Measurements from ENCODE around the gene KANSL1. TPM values are rescaled to one million over a fixed set of nuclear protein-coding genes. Genes with fewer than 3 reads are reported as not detected.

The KANSL1 gene
- polyA plus RNA-seq, 12 donors, result 30.6 to 82.6 (median 41.5) TPM; not detected in 1

DNA sequence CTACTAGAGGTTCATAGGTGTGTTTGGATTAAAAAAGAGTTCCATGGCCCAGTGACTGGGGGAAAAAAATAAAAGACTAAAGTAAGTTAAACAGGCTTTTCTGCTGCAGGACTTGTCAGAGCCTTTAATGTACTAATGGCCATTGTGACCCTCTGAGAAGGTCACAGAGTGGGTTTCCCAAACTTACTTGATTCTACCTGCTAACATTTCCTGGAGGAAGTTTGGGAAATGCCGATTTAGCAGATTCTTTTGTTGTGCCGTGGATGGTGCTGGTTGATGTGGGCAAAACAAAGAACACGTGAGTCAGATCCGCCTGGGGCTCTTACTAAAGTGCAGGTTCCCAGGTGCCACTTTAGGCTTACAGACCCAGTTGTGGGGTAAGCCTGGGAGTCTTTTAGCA, 207.8 kb downstream of the KANSL1 start:
- no peak for DNase-seq

DNA sequence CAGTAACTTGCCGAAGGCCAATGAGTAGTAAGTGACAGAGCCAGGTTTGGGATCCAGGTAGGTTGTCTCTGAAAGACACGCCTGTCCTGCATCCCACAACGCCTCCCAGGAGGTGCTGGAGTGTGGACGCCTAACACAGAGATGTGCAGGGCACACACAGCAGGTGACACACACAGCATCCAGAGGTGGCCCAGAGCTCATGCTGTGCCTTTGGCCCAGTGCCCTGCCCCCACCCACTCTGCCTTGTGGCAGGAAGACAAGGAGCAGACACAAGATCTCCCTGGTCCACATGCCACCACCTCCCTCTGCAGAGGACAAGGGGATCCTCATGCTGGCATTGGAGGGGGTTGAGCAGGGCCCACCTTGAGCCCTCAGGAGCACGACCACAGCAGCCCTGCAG, 208.9 kb downstream of the KANSL1 start:
- no peak for DNase-seq

DNA sequence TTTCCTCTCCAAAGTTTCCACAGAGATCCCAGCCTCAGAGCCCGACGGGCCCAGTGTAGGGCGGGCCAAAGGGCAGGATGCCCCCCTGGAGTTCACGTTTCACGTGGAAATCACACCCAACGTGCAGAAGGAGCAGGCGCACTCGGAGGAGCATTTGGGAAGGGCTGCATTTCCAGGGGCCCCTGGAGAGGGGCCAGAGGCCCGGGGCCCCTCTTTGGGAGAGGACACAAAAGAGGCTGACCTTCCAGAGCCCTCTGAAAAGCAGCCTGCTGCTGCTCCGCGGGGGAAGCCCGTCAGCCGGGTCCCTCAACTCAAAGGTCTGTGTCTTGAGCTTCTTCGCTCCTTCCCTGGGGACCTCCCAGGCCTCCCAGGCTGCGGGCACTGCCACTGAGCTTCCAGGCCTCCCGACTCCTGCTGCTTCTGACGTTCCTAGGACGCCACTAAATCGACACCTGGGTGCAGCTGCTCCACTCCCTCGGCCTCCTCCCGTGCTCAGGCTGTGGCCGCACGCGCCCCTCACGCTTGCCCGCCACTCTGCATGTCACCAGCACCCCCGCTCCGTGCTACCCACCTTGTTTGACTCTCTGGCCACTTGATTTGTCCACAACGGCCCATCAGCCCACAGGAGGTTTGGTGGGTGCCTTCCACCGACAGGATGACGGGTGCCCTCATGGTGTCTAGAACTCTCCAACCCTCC, 209.5 kb downstream of the KANSL1 start:
- DNase-seq, result no peak

DNA sequence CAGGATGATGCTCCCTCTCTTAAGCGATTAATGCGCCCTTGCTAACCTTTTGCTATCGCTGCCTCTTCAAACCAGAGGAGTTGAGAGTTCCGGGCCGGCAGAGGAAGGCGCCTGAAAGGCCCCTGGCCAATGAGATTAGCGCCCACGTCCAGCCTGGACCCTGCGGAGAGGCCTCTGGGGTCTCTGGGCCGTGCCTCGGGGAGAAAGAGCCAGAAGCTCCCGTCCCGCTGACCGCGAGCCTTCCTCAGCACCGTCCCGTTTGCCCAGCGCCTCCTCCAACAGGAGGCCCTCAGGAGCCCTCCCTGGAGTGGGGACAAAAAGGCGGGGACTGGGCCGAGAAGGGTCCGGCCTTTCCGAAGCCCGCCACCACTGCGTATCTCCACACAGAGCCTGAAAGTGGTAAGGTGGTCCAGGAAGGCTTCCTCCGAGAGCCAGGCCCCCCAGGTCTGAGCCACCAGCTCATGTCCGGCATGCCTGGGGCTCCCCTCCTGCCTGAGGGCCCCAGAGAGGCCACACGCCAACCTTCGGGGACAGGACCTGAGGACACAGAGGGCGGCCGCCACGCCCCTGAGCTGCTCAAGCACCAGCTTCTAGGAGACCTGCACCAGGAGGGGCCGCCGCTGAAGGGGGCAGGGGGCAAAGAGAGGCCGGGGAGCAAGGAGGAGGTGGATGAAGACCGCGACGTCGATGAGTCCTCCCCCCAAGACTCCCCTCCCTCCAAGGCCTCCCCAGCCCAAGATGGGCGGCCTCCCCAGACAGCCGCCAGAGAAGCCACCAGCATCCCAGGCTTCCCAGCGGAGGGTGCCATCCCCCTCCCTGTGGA, 210.2 kb downstream of the KANSL1 start:
- no peak for DNase-seq

DNA sequence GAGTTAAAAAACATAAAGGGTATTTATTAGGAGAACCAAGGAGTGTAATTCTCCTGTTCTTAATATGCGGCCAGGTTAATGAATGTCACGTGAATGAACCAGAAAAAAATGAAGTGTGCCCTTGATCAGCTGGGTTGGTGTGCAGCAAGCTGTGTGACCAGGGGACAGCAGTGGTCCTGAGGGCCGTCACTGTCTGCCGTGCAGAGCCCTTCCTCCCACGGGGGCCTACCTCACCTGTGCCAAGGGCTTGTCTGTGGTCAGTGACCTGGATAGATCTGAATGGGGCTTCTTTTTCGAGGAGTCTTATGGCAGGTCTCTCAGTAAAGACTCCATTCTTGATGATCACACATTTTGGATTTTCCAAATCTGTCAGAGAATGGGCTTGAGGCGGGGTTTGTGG, 211.9 kb downstream of the KANSL1 start:
- DNase-seq, result no peak

DNA sequence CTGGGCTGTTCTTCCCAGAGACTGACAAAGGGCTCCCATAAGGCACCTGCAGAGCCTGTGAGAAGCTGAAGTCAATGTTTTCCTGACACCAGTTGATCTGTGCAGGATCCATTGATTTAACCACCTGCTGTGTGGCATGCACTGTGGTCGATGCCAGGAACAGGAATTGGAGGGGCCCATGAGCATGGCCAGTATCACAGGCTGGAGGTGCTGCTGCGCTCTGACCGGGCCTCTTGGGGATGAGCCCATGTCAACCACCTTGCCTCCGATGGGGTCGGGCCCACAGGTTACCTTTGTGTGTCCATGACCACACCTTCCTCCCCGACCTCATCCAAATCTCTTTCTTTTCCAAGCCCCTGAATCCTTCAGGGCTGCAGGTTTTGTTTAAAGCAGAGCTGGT, 212.4 kb downstream of the KANSL1 start:
- DNase-seq, result no peak

Other genes with a start within 250 kb of the KANSL1 start
- under 1 TPM in 1 of 12 donors, not detected in 11; 0.57 TPM for gene STH, start 194.2 kb downstream of the KANSL1 start, polyA plus RNA-seq (ENCODE audit: insufficient read length in 12 of 12)
- 1 to 10 TPM in 11 of 12 donors, not detected in 1; 1.5 to 6.7 (median 3.2) TPM for gene LRRC37A, start 101.7 kb upstream of the KANSL1 start, polyA plus RNA-seq (ENCODE audit: insufficient read length in 12 of 12)
- gene ARL17B, start 168.3 kb upstream of the KANSL1 start, polyA plus RNA-seq (ENCODE audit: insufficient read length in 12 of 12), result 10 to 100 TPM in 6 of 12 donors, 1 to 10 TPM in 4, not detected in 2; 5.0 to 18.6 (median 12.4) TPM